Retinal pigment epithelial cell (primary cell): ENCODE measurements around the gene BCAP29.
A peak's percentile ranks its signal among the peaks of the same experiment; 100 is the strongest.

Source experiments
- DNase-seq: peaks from one replicate; pipeline ENCODE4 v3.0.0-alpha.2; 2010; ENCODE audit warnings: low read depth
- H3K4me3 ChIP-seq: 2 replicates; pipeline ENCODE4 v1.5.1; 2011; ENCODE audit warnings: mild to moderate bottlenecking, low read length, control low read depth, moderate library complexity
- TF ChIP-seq, protein P1 (sequence below): conservative IDR thresholded peaks from 2 replicates; pipeline ENCODE4 v1.5.1; 2011; ENCODE audit warnings: low read depth, low read length, control low read depth, inconsistent platforms

The BCAP29 gene

DNA sequence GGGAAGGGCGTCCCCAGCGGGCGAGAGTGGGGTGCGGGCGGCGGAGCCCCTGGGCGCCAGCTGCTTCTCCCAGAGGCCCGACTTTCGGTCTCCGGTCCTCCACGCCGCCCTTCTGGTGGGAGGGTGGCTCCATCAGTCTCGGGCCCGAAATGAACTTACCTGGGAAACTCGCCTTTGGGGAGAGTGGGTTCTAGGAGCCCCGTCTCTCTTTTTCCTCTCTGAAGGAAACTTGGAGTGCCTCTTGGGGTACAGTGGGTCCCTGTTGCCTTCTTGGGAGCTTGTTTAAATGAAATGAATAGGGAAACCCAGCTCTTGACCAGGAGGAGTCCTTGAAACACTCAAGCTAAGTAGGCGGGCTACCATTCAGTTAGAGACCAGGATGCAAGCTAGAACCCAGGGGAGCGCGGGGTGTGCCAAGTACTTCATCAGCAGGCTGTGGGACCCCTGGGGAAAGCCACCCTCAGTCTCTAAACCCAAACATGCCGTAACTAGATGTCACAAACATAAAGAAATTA lies 81.9 kb downstream of the BCAP29 start:
- TF ChIP-seq, protein P1, sequence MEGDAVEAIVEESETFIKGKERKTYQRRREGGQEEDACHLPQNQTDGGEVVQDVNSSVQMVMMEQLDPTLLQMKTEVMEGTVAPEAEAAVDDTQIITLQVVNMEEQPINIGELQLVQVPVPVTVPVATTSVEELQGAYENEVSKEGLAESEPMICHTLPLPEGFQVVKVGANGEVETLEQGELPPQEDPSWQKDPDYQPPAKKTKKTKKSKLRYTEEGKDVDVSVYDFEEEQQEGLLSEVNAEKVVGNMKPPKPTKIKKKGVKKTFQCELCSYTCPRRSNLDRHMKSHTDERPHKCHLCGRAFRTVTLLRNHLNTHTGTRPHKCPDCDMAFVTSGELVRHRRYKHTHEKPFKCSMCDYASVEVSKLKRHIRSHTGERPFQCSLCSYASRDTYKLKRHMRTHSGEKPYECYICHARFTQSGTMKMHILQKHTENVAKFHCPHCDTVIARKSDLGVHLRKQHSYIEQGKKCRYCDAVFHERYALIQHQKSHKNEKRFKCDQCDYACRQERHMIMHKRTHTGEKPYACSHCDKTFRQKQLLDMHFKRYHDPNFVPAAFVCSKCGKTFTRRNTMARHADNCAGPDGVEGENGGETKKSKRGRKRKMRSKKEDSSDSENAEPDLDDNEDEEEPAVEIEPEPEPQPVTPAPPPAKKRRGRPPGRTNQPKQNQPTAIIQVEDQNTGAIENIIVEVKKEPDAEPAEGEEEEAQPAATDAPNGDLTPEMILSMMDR = peak; percentile 0
- no peak for DNase-seq
- peak overlapping the region; percentile 52 for H3K4me3 ChIP-seq

DNA sequence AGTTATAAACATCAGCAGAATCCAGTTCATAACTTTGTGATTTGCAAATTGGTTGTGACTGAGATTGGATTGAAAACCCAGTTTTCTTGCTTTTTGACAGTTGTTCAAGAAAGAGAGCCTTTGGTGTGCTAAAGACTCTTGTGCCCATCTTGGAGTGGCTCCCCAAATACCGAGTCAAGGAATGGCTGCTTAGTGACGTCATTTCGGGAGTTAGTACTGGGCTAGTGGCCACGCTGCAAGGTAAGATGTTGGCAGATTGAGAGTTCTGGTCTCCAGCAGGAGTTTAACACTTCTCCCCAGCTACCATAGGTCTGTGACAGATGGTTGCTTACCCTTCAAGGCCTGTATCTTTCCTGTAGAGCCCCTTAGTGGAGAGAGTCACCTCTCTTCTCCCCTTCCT lies 83.2 kb downstream of the BCAP29 start:
- DNase-seq = no peak
- TF ChIP-seq, protein P1 = no peak
- no peak overlapping the region for H3K4me3 ChIP-seq

DNA sequence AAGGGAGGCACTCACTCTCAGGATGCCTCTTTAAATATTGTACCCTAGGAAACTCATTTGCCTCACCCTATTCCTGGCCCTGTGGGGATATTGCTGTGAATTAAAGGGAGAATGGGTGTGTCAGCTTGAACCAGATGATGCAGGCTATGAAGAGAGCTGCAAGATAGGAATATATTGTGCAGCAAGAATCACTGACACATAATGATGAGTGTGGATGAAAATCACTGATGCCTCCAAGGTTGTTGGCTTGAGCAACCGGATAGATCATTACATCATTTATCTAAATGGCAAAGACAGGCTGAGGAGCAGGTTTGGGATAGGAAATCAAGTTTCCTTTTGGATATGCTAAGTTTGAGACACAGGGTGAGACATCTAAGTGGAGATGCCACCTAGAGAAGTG lies 86.7 kb downstream of the BCAP29 start:
- no peak for DNase-seq
- no peak overlapping the region for H3K4me3 ChIP-seq
- TF ChIP-seq, protein P1 = no peak

DNA sequence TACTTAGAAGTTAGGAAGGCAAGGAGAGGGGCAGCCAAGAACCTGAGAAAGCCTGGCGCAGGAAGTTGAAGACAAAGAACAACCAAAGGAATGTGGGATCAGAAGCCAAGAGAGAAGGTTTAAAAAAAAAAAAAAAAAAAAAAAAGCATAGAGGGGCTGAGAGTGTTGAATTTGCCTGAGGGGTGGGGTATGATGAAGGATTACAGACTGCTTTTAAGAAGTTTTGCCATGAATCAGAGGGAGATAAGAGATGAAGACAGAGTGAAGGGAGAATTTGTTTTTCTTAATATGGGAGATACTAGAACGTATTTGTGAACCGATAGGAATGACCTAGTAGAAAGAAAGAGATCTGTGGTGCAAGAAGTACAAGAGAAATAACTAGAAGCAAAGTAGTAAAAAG lies 87.3 kb downstream of the BCAP29 start:
- H3K4me3 ChIP-seq = no peak overlapping the region
- TF ChIP-seq, protein P1 = no peak
- no peak for DNase-seq

DNA sequence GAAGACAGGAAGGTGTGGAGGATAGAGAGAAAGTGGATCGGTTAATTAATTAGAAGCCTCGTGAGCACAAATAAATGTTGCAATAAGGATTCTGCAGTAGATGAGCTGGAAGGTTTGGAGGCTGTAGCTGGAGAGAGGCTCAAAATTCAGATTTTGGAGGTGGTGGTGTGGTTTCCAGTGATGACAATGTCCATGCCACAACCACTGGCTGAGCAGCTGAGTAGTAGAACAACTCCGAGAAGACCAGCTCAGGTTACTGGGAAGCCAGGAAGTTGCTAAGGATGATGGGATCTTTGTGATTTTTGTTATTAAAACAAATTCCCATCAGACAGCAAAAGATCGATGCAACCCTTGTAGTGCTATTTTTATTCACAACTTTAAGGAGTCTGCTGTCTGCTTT lies 88.2 kb downstream of the BCAP29 start:
- no peak overlapping the region for H3K4me3 ChIP-seq
- TF ChIP-seq, protein P1 = no peak
- DNase-seq = no peak
